ENCODE measurements around the gene POC1A.

The POC1A gene

DNA sequence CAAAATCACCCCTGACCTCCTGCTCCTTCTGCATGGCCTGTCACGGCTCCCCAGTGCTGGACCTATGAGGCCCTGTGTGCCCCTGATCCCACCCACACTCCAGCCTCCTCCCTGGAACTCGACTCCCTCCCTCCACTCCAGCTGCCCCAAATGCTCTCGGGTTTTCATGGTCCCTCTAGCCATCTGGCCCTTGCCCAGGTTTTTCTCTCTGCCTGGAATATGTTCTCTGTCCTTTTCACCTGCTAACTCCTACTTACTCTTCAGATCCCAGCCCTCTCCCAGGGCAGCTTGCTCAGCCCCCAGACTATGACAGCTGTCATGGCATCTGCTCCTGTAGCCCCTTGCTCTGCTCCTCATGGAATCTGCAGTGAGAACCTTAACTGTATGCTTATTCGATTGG, 128.2 kb downstream of the POC1A start:
- DNase-seq (ENCODE audit: low read depth): no peak

DNA sequence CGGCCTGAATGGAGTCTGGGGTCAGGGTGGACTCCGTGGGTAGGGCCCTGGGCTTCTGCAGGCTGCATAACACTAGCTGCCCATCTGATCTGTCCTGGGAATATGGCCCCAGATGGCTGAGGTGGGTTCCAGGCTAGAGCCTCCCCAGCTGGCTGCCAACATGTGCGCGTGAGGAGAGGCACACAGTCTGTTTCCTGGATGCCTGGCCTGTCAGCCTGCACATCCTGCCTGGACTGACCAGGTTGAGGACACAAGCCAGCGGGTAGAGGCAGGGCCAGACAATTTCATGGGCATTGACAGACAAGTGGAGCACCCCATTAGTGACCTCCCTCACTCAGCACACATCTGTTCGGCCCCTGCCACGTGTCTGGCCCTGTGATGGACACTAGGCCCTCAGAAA, 128.8 kb downstream of the POC1A start:
- no peak for DNase-seq (ENCODE audit: low read depth)
